OCI-LY7 (cell line): ENCODE data around the gene IRF2BP2.

Source experiments
- EZH2phosphoT487 ChIP-seq: fragments of 200-600 bp; sonication (generic); IDR thresholded peaks from 2 replicates; pipeline ENCODE4 v1.6.1; 2018; ENCODE audit warnings: low read depth, borderline replicate concordance, mild to moderate bottlenecking, mixed run types, antibody characterized with exemption, low read length, moderate library complexity, mixed read lengths
- TF ChIP-seq, protein P1 (sequence below): fragments of 200-600 bp; sonication (generic); conservative IDR thresholded peaks from 2 replicates; pipeline ENCODE4 v1.5.1; 2014; ENCODE audit warnings: mild to moderate bottlenecking, antibody characterized with exemption, low read length, moderate library complexity, mixed read lengths

- TF ChIP-seq, protein P1, sequence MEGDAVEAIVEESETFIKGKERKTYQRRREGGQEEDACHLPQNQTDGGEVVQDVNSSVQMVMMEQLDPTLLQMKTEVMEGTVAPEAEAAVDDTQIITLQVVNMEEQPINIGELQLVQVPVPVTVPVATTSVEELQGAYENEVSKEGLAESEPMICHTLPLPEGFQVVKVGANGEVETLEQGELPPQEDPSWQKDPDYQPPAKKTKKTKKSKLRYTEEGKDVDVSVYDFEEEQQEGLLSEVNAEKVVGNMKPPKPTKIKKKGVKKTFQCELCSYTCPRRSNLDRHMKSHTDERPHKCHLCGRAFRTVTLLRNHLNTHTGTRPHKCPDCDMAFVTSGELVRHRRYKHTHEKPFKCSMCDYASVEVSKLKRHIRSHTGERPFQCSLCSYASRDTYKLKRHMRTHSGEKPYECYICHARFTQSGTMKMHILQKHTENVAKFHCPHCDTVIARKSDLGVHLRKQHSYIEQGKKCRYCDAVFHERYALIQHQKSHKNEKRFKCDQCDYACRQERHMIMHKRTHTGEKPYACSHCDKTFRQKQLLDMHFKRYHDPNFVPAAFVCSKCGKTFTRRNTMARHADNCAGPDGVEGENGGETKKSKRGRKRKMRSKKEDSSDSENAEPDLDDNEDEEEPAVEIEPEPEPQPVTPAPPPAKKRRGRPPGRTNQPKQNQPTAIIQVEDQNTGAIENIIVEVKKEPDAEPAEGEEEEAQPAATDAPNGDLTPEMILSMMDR: no peak
- no peak for TF ChIP-seq EZH2phosphoT487
Measured at GRCh38 chr1:234604495-234605398, 5.2 kb downstream of the IRF2BP2 start.
